ENCODE results near the gene AKR1E2.

DNA sequence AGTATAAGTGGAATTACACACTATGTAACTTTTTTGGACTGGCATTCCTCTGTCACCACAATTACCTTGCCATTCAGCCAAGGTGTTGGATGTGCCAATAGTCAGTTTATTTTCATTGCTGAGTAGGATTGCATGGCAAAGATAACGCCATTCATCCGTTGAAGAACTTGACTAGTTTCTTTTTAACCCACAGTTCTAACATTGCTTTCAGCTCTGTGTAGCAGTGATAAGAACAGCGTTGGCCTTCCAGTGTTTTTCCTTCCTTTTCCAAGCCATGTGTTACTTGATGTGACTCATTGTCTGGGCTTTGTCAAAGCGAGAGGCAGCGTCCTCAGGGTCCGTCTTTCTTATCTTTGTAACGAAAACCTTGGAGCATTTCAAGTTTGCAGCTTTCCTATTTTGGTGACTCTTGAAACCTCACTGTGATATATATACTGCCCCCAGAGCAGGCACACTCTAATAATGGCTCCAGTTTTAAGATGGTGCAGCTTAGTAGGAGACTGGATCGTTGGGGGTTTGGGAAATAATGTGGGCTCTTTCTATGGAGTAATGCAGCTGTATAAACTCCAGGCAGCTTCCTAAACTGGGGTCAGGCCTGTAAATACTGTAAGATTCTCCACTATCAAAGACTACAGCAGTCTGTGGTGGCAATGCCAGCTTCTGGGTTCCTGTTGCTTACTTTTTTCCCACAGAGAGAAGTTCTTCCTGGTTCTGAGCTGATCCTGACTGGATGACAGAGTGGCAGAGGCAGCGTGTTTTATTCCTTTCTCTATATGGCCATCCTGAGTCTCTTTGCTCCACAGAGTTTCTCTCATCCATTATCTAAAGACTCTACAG, 41.7 kb downstream of the AKR1E2 start:
- TF ChIP-seq TAF1 (IDR thresholded peaks at IDR 0.05; ENCODE audit: low read depth, low read length), result no peak
- TF ChIP-seq POLR2AphosphoS5 (IDR thresholded peaks at IDR 0.05; ENCODE audit: low read depth, low read length), result no peak
- no peak for TF ChIP-seq POLR2A (IDR thresholded peaks at IDR 0.05; ENCODE audit: low read depth, low read length)
- TF ChIP-seq POU2F2 (IDR thresholded peaks at IDR 0.05; ENCODE audit: low read depth, low read length), result no peak
- no peak for TF ChIP-seq PAX5 (IDR thresholded peaks at IDR 0.05; ENCODE audit: insufficient read depth, low read length, severe bottlenecking)
- no peak for TF ChIP-seq SPI1 (IDR thresholded peaks at IDR 0.05; ENCODE audit: low read depth, low read length)

All from GM12891 (cell line).